Tibial artery (tissue), 4 donors: ENCODE measurements around the gene CALML3.

Experiments
- DNase-seq, 2 donors: peaks; one replicate each; pipeline ENCODE4 v3.0.0-alpha.2; 2019
- H3K27ac ChIP-seq, 2 donors: fragments of 200-600 bp; sonication (generic) in 1 of 2; 1 replicate in 1 of 2; 2 replicates in 1 of 2; pipeline ENCODE4 v1.5.1; 2018 to 2019; ENCODE audit warnings: mild to moderate bottlenecking in 1 of 2
- H3K27me3 ChIP-seq, 2 donors: fragments of 200-600 bp; sonication (generic) in 1 of 2; one replicate each; pipeline versions ENCODE4 v1.5.1 to v1.6.0; 2016 to 2019
- H3K36me3 ChIP-seq, 3 donors: fragments of 200-600 bp; sonication (generic) in 2 of 3; one replicate each; pipeline ENCODE4 v1.5.1; 2016 to 2019; ENCODE audit warnings: mild to moderate bottlenecking in 2 of 3
- H3K4me1 ChIP-seq, 4 donors: fragments of 200-600 bp; sonication (generic) in 2 of 4; 1 replicate in 3 of 4; 2 replicates in 1 of 4; pipeline ENCODE4 v1.5.1; 2016 to 2019
- H3K4me3 ChIP-seq, 2 donors: fragments of 200-600 bp; sonication (generic) in 1 of 2; 1 replicate in 1 of 2; 2 replicates in 1 of 2; pipeline ENCODE4 v1.5.1; 2018 to 2019; ENCODE audit warnings: mild to moderate bottlenecking in 2 of 2
- H3K9me3 ChIP-seq, 3 donors: fragments of 200-600 bp; sonication (generic) in 1 of 3; one replicate each; pipeline ENCODE4 v1.5.1; 2016 to 2019
- CTCF ChIP-seq, 2 experiments: fragments of 200-600 bp in 1 of 2; fragments of 450-650 bp in 1 of 2; IDR thresholded peaks; one replicate each; pipeline ENCODE4 v1.5.1; 2017 to 2019; ENCODE audit warnings: antibody characterized with exemption in 2 of 2, mild to moderate bottlenecking in 1 of 2, moderate library complexity in 1 of 2
- intact Hi-C: fragments of 100-400 bp; cut with DNase I; formaldehyde crosslinking; loops from one replicate; pipeline ENCODE4 v1.15.0; 2023; ENCODE audit warnings: low total_unique reads

The CALML3 gene

GRCh38 chr10:5552376-5553321 is 27.9 kb downstream of the CALML3 start:
- peak; percentile 19 to 64 for DNase-seq
- Histone ChIP-seq H3K27ac (peak overlapping the region; percentile 79 to 81), H3K4me1 (peaks cover 4 to 98% (median 70%) of the 10 kb centered on the region in 4 donors), H3K27me3 (no peaks in the 10 kb centered on the region), H3K4me3 (no peak overlapping the region), H3K36me3 (no peaks in the 10 kb centered on the region), H3K9me3 (no peaks in the 10 kb centered on the region)
- intact Hi-C loops, result loop anchor here (5.0 kb wide), 1 partner anchor 645 kb away; no protein-coding TSS in a partner anchor
- TF ChIP-seq CTCF (IDR thresholded peaks at IDR 0.05), result no peak

DNA sequence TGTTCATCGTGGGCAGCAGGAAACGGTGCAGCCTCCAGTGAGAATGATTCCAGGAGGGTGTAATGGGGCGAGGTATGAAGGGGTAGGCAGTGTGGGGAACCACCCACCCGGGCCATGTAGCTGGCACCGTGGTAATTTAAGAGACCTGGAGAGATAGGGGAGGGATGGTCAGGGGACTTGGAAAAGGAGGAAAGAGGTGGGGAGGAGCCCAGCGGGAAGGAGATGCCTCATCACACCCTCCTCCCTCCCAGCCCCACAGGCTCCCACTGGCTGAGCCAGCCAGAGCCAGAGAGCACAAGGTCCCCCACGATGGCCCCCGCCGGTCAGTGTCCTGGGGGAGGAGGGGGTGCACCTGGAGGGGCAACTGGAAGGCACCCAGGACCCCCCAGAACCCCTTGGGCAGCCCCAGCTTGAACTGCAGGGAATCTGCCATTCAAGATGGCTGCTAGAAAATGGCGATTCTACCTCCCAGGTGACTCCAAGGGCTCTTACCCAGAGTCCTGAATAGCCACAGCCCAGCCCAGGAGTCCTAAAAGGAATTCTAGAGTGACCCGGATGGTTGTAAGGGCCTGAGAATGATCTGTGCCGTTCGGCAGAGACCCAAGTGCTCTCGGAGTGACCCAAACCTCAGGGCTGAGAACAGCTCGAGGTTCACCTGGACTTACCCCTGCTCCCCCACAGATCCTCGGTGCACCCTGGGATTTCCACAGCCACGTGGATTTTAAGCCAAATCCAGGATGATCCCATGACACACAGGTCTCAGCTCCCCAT is 28.8 kb downstream of the CALML3 start:
- H3K9me3 ChIP-seq, result no peaks in the 10 kb centered on the region
- H3K27ac ChIP-seq, result peak overlapping the region; percentile 79 to 81
- H3K4me3 ChIP-seq, result no peak overlapping the region
- TF ChIP-seq CTCF (IDR thresholded peaks at IDR 0.05), result no peak
- peak; percentile 26 to 75 for DNase-seq
- no peaks in the 10 kb centered on the region for H3K27me3 ChIP-seq
- H3K4me1 ChIP-seq, result peaks cover 4 to 98% (median 71%) of the 10 kb centered on the region in 4 donors
- no peaks in the 10 kb centered on the region for H3K36me3 ChIP-seq
- intact Hi-C loops, result loop anchor here (5.0 kb wide), 1 partner anchor 644 kb away; no protein-coding TSS in a partner anchor

DNA sequence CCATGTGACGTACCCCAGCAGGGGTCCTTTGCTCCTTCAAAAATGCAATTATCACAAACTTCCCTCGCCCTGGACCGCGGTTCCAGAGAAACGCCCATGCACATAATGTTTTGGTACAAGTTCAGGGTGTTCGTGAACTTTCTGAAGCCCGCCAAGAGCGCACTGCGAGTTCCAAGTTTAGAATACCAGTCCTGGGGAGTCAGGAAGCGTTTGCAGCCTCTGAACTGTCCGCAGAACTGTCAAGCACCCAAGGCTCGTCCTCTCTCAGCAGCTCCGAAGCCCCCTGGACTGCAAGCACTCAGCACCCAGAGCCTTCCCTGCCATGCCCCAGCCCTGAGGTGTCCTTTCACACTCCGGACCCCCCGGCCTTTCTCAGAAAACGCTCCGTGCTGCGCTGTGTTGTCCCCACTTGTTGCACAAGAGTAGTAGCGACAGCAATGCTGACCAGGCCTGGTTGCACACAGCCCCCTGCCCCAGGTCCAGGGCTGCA is 30.3 kb downstream of the CALML3 start:
- intact Hi-C loops, result no loop called here
- no peaks in the 10 kb centered on the region for H3K9me3 ChIP-seq
- TF ChIP-seq CTCF (IDR thresholded peaks at IDR 0.05), result no peak
- DNase-seq, result peak; percentile 44 to 84
- H3K27ac ChIP-seq, result peak overlapping the region; percentile 79 to 81
- peak overlapping the region in 1 of 2 donors; percentile 18 for H3K4me3 ChIP-seq
- peaks cover 4 to 95% (median 75%) of the 10 kb centered on the region in 4 donors for H3K4me1 ChIP-seq
- H3K27me3 ChIP-seq, result no peaks in the 10 kb centered on the region
- H3K36me3 ChIP-seq, result no peaks in the 10 kb centered on the region

- peak overlapping the region; percentile 79 to 81 for H3K27ac ChIP-seq
Measured at GRCh38 chr10:5555881-5556280, 31.1 kb downstream of the CALML3 start.

More at GRCh38 chr10:5555881-5556280, 31.1 kb downstream of the CALML3 start:
- Histone ChIP-seq H3K4me3 (no peak overlapping the region), H3K27me3 (no peaks in the 10 kb centered on the region), H3K4me1 (peaks cover 4 to 95% (median 82%) of the 10 kb centered on the region in 4 donors), H3K9me3 (no peaks in the 10 kb centered on the region), H3K36me3 (no peaks in the 10 kb centered on the region)
- no peak for TF ChIP-seq CTCF (IDR thresholded peaks at IDR 0.05)
- DNase-seq, result peak in 1 of 2 donors; percentile 61
- intact Hi-C loops, result no loop called here
